Activated B cell treated with CpG ODN at 0.5 μM for 24 hours (primary cell): ENCODE data around the gene LHX4. TPM values are rescaled to one million over a fixed set of nuclear protein-coding genes. Genes with fewer than 3 reads are reported as not detected.
"Not testable (repeated sequence)": the region's sequence is repeated elsewhere in the genome, so short reads cannot be mapped to it uniquely, and the experiment has no call there.

Experiments used
- ATAC-seq: fragments of 200-7000 bp; cut with Tn5 transposase; one replicate; pipeline ENCODE4 v1.10.0; 2021; ENCODE audit warnings: low read depth, mild to moderate bottlenecking, moderate library complexity
- CTCF ChIA-PET: fragments of 350-600 bp; sonication (Branson Sonifier 250); formaldehyde crosslinking; loops from one replicate; lab custom pipeline; 2021; ENCODE audit warnings: antibody characterized with exemption; lab: Charles Lee
- POLR2A ChIA-PET: fragments of 350-600 bp; sonication (Branson Sonifier 250); formaldehyde crosslinking; loops from one replicate; lab custom pipeline; 2021; ENCODE audit warnings: antibody characterized with exemption; lab: Charles Lee
- DNase-seq: peaks from one replicate; pipeline ENCODE4 v3.0.0; 2022
- H3K27ac Mint-ChIP-seq: one replicate; pipeline ENCODE4 v1.8.0; 2020; ENCODE audit warnings: mixed read lengths
- H3K27me3 Mint-ChIP-seq: one replicate; pipeline ENCODE4 v1.8.0; 2021; ENCODE audit warnings: mixed read lengths
- H3K36me3 Mint-ChIP-seq: one replicate; pipeline ENCODE4 v1.8.0; 2021; ENCODE audit warnings: low read depth, mixed read lengths
- H3K4me1 Mint-ChIP-seq: one replicate; pipeline ENCODE4 v1.8.0; 2021; ENCODE audit warnings: mixed read lengths
- H3K4me3 Mint-ChIP-seq: one replicate; pipeline ENCODE4 v1.8.0; 2020; ENCODE audit warnings: mild to moderate bottlenecking, mixed read lengths
- H3K9me3 Mint-ChIP-seq: one replicate; pipeline ENCODE4 v1.8.0; 2020; ENCODE audit warnings: mixed read lengths
- intact Hi-C: fragments of 100-400 bp; cut with micrococcal nuclease; formaldehyde crosslinking; loops from one replicate; pipeline ENCODE4 v1.15.1; 2024
- total RNA-seq: library from RNA; stranded (reverse); gene quantifications from 2 replicates; pipeline ENCODE4 v1.2.3, GENCODE V29; 2022
- TF ChIP-seq, protein P1 (sequence below): fragments of 200-600 bp; IDR thresholded peaks from one replicate; pipeline ENCODE4 v1.8.0; 2022; ENCODE audit warnings: antibody characterized with exemption, mild to moderate bottlenecking

The LHX4 gene
- total RNA-seq, 1 donor from 2014 or later: not detected

DNA sequence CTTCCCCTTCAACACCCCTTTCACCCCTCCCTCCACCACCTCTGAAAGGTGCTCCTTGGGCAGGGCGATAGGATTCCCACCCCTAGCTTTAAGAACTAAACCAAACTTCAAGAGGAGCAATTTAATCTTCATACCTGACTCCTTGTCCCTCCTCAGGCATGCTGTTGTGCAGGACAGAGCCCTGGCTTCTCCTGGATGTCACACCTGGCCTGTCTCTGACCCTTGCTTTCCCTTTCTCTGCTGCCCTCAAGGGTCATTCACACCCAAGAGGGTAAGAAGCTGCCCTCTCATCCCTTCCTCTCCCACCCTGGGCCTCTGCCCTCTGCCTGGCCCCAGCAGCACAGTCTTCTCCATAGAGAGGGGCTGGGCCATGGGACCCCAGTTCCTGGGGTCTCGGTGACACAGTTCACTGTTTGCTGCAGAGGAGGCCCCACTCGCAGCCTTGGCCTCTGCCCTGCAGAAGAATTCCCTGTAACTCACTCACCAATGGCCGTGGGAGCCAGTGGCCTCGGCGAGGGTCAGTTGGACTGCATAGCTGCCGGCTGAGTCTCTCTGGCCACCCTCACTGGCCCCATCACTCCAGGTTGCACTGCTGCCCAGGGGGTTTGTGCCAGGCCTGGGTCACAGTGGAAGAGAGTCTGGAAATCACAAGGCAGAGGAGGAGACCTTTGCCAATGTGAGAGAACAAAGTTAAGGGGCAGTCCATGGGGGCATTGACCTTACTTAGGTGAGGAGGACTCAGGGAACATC lies 28.4 kb upstream of the LHX4 start:
- no peak overlapping the region for H3K4me3 Mint-ChIP-seq
- H3K27me3 Mint-ChIP-seq: no peaks in the 10 kb centered on the region
- ChIA-PET POLR2A (no interaction called here), CTCF (interaction anchor here (1.0 kb wide), 1 partner anchor 392 kb away, joined by 3 read pairs; no protein-coding TSS in a partner anchor)
- TF ChIP-seq, protein P1, sequence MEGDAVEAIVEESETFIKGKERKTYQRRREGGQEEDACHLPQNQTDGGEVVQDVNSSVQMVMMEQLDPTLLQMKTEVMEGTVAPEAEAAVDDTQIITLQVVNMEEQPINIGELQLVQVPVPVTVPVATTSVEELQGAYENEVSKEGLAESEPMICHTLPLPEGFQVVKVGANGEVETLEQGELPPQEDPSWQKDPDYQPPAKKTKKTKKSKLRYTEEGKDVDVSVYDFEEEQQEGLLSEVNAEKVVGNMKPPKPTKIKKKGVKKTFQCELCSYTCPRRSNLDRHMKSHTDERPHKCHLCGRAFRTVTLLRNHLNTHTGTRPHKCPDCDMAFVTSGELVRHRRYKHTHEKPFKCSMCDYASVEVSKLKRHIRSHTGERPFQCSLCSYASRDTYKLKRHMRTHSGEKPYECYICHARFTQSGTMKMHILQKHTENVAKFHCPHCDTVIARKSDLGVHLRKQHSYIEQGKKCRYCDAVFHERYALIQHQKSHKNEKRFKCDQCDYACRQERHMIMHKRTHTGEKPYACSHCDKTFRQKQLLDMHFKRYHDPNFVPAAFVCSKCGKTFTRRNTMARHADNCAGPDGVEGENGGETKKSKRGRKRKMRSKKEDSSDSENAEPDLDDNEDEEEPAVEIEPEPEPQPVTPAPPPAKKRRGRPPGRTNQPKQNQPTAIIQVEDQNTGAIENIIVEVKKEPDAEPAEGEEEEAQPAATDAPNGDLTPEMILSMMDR: no peak
- no peak for DNase-seq
- H3K4me1 Mint-ChIP-seq: no peaks in the 10 kb centered on the region
- intact Hi-C loops: no loop called here
- ATAC-seq: no peak
- H3K9me3 Mint-ChIP-seq: no peaks in the 10 kb centered on the region
- H3K27ac Mint-ChIP-seq: no peak overlapping the region
- peaks cover 4% of the 10 kb centered on the region for H3K36me3 Mint-ChIP-seq

GRCh38 chr1:180202588-180202987 lies 27.5 kb upstream of the LHX4 start:
- CTCF ChIA-PET: interaction anchor here (0.7 kb wide), 1 partner anchor 133 kb away, joined by 3 read pairs; no protein-coding TSS in a partner anchor
- H3K36me3 Mint-ChIP-seq: not testable (repeated sequence)

DNA sequence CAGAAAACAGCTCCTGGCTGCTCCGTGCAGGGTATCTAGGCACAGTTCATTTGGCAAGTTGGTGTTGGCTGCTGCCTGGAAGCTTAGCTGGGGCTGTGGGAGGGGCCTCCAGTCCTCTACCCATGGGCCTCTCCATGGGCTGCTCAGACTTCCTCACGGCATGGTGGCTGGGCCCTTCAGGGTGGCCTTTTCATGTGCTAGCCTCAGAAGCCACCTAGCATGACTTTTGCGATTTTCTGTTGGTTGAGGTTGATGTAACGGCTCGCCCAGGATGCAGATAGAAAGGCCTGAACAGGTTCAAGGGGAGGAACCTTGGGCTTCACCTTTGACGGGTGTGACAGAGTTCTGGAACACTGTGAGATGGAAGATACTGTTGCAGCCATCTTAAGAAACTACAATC lies 25.8 kb upstream of the LHX4 start:
- intact Hi-C loops: no loop called here
- ChIA-PET POLR2A (no interaction called here), CTCF (no interaction called here)
- Mint-ChIP-seq H3K4me1 (no peaks in the 10 kb centered on the region), H3K36me3 (no peaks in the 10 kb centered on the region), H3K27me3 (no peaks in the 10 kb centered on the region), H3K4me3 (no peak overlapping the region), H3K9me3 (no peaks in the 10 kb centered on the region), H3K27ac (no peak overlapping the region)
- ATAC-seq: no peak
- no peak for DNase-seq
- TF ChIP-seq, protein P1: no peak

More at GRCh38 chr1:180202588-180202987, 27.5 kb upstream of the LHX4 start:
- DNase-seq, POLR2A ChIA-PET, H3K4me1 Mint-ChIP-seq, H3K4me3 Mint-ChIP-seq, H3K27me3 Mint-ChIP-seq, intact Hi-C loops, ATAC-seq, H3K9me3 Mint-ChIP-seq, H3K27ac Mint-ChIP-seq: not testable (repeated sequence)

GRCh38 chr1:180206581-180206980 lies 23.5 kb upstream of the LHX4 start:
- no peak for DNase-seq
- no peaks in the 10 kb centered on the region for H3K4me1 Mint-ChIP-seq
- peaks cover 3% of the 10 kb centered on the region for H3K27me3 Mint-ChIP-seq
- no peak for ATAC-seq
- CTCF ChIA-PET: no interaction called here
- no peaks in the 10 kb centered on the region for H3K9me3 Mint-ChIP-seq
- POLR2A ChIA-PET: no interaction called here
- H3K4me3 Mint-ChIP-seq: no peak overlapping the region
- TF ChIP-seq, protein P1: no peak
- intact Hi-C loops: no loop called here
- H3K27ac Mint-ChIP-seq: no peak overlapping the region
- no peaks in the 10 kb centered on the region for H3K36me3 Mint-ChIP-seq

DNA sequence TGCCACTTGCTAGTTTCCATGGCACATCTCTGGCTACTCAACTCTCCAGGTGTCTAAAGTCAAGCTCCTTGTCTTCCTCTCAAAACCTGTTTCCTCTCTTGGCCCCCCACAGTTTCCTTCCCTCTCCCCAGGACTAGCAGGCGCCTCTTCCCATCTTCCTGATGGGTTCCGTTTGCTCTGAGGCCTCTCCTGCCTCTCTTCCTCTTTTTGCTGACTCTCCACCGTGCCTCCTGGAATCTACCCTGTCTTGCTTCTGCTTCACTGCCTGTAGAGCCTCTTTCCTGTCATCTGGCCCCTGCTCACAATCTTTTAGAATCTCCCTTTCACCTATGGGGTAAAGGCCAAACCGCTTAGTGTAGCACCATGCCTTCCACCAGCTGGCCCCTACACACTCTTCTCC lies 21.8 kb upstream of the LHX4 start:
- intact Hi-C loops: no loop called here
- H3K4me3 Mint-ChIP-seq: no peak overlapping the region
- H3K27me3 Mint-ChIP-seq: peaks cover 3% of the 10 kb centered on the region
- CTCF ChIA-PET: no interaction called here
- POLR2A ChIA-PET: no interaction called here
- ATAC-seq (no peak), DNase-seq (no peak)
- TF ChIP-seq, protein P1: no peak
- H3K4me1 Mint-ChIP-seq: no peaks in the 10 kb centered on the region
- no peaks in the 10 kb centered on the region for H3K36me3 Mint-ChIP-seq
- no peak overlapping the region for H3K27ac Mint-ChIP-seq
- no peaks in the 10 kb centered on the region for H3K9me3 Mint-ChIP-seq
